Mononuclear cell (primary cell): ENCODE data around the gene AAK1. TPM values are rescaled to one million over a fixed set of nuclear protein-coding genes. Genes with fewer than 3 reads are reported as not detected.
"Not testable (repeated sequence)": the region's sequence is repeated elsewhere in the genome, so short reads cannot be mapped to it uniquely, and the experiment has no call there.

Experiments
- H3K27me3 ChIP-seq: 2 replicates; pipeline ENCODE4 v1.6.0; 2011; ENCODE audit warnings: low read length, control low read depth; ENCODE audit not compliant: insufficient read depth
- H3K4me1 ChIP-seq: 2 replicates; pipeline ENCODE4 v1.5.1; 2011; ENCODE audit warnings: mild to moderate bottlenecking, low read length, control low read depth; ENCODE audit not compliant: insufficient read depth
- H3K4me3 ChIP-seq: 2 replicates; pipeline ENCODE4 v1.5.1; 2011; ENCODE audit warnings: mild to moderate bottlenecking, low read length, moderate library complexity
- H3K9me3 ChIP-seq: 2 replicates; pipeline ENCODE4 v1.5.1; 2011; ENCODE audit warnings: low read depth, mild to moderate bottlenecking, control low read depth, low read length
- total RNA-seq: library from RNA; depleted of rRNA; stranded (reverse); fragments of >200 nt; gene quantifications from one replicate; pipeline ENCODE4 v1.2.3, GENCODE V29; 2012

Gene AAK1
- total RNA-seq, 1 donor, result 118 TPM

DNA sequence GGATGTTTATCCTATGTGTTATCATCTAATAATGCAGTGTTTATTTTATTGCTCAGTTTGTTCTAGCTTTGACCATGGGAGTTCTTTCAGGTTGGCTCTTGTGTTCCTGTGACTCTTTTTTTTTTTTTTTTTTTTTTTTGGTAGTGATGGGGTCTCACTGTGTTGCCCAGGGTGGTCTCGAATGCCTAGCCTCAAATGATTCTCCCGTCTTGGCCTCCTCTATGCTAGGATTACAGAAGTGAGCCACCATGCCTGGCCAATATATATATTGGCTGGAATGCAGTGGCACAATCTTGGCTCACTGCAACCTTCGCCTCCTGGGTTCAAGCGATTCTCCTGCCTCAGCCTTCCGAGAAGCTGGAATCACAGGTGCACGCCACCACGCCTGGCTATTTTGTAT, 187.4 kb downstream of the AAK1 start:
- Histone ChIP-seq H3K4me3 (no peak overlapping the region), H3K4me1 (peaks cover 10% of the 10 kb centered on the region), H3K27me3 (no peaks in the 10 kb centered on the region), H3K9me3 (no peaks in the 10 kb centered on the region)

DNA sequence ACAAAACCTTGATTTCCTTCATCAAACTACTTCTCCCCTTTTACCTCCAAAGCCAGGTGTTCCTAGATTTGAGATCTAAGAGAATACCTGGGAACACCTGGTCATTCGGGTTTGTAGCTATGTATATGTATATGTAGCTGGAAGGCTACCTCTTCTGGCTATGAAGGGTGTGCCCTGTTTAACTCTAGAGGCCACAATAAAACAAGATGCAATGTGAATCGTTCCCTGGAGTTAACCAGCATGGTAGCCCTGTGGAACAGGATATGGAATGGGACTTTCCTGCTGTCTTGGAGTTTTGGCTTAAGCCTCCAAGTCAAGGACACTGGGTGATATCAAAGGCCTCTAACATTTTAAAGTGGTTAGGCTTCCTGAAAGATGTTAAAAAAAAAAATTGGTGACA, 188.6 kb downstream of the AAK1 start:
- H3K27me3 ChIP-seq, result no peaks in the 10 kb centered on the region

DNA sequence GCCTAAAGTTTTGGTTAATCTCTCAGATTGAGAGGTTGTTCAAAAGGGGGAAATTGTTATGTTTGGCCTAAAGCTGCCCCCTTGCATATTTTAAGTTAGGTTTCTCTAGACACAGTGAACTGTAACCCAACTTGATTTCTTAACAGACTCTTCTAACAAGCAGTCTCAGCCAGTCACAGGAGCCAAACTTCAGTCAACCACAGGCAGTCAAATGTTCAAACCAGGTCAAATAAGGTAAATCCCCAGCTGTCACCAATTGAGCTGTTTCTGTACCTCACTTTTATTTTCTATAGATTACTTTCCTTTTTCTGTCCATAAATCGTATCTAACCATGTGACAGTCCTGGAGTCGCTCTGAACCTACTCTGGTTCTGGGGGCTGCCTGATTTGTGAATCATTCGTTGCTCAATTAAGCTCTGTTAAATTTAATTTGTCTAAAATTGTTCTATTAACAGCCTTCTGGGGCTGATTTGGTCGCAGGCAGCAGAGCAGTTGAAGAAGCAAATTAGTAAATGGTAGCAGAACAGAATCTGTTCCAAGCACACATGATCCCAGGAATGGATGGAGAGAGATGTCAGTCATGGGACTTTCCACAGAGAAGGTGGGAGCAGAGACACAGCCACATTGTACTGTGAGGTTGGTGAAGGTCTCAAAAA, 189.9 kb downstream of the AAK1 start:
- Histone ChIP-seq H3K9me3 (no peaks in the 10 kb centered on the region), H3K4me1 (peaks cover 10% of the 10 kb centered on the region), H3K27me3 (no peaks in the 10 kb centered on the region), H3K4me3 (no peak overlapping the region)

More for the DNA sequence above, 188.6 kb downstream of the AAK1 start:
- Histone ChIP-seq H3K4me1 (peaks cover 10% of the 10 kb centered on the region), H3K9me3 (no peaks in the 10 kb centered on the region), H3K4me3 (no peak overlapping the region)

DNA sequence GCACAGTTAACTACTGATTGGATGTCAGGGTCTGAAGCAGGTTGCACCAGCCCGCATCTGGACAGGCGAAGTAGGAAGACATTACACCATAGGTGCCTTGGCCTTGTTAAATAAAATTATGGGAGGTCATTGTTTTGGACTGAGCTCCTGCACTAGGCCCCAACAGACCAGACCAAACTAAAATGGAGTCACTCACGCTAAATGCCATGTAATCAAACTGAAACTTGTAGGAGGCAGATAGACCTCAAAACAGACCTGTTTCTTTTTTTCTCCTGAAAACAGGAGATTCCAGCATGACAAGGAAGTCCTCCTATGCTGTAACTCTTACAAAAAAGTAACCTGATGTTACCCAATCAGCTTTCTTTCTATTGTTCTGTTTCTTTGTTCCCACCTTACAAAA, 190.9 kb downstream of the AAK1 start:
- Histone ChIP-seq H3K9me3 (no peaks in the 10 kb centered on the region), H3K27me3 (no peaks in the 10 kb centered on the region), H3K4me3 (no peak overlapping the region), H3K4me1 (peaks cover 10% of the 10 kb centered on the region)

DNA sequence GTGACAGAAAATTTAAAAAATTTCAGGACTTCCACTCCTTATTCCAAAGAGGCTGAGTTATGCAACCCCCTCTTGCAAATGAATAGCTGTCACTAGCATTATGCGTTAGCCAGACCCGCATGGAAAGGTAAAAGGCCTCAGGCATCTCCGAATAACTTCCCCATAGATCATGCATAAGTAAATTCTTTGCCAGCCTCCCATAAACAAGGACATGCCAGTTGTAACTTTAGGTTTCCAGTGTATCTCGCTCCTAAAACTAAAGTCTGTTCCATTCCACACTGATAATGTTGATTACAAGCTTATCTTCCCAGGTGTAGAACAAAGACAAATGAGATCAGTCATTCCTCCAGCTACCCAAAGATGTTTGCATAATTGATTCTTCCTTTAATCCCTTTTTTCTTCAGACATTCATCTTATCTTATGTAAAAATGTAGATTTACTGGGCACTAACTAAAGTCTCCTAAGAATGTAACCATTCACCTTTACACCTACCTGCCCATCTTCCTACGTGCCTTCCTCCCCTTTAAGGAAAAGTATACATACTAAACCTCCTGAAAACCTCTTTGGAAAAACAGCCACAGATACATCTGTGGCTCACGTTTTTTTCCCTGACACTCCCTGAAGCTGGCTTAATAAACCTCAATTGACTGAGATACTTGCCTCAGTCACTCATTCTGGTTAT, 192.7 kb downstream of the AAK1 start:
- Histone ChIP-seq H3K4me1 (peaks cover 10% of the 10 kb centered on the region), H3K9me3 (no peaks in the 10 kb centered on the region), H3K4me3 (no peak overlapping the region), H3K27me3 (no peaks in the 10 kb centered on the region)

DNA sequence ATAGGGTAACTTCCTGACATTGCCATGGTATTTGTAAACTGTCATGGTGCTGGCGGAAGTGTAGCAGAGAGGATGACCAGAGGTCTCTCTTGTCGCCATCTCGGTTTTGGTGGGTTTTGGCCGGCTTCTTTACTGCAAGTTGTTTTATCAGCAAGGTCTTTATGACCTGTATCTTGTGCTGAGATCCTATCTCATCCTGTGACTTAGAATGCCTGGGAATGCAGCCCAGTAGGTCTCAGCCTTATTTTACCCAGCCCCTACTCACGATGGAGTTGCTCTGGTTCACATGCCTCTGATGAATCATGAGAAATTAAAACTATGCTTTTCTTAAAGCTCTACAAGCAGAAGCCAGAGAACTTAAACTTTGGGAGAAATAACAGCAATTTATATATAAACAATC, 193.6 kb downstream of the AAK1 start:
- Histone ChIP-seq H3K4me3 (no peak overlapping the region), H3K4me1 (peaks cover 10% of the 10 kb centered on the region), H3K9me3 (no peaks in the 10 kb centered on the region), H3K27me3 (no peaks in the 10 kb centered on the region)

DNA sequence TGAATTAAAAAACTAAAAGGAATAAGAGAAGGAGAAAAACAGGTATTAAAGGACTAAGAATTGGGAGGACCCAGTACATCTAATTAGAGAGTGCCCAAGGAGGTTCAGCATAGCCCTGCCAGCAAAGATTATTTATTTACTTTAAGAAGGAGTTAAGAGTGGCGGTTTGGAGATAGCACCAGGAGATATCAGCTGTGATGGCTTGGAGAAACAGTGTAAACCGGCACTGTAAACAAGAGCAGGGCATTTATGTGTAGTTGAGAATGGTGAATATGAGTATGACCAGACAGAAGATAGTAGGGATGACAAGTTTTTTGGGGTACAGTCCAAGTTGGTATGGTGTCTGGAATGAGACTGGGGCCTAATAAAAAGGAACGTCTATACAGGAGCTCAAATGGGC, 199.9 kb downstream of the AAK1 start:
- H3K4me1 ChIP-seq, H3K4me3 ChIP-seq, H3K9me3 ChIP-seq, H3K27me3 ChIP-seq: not testable (repeated sequence)

DNA sequence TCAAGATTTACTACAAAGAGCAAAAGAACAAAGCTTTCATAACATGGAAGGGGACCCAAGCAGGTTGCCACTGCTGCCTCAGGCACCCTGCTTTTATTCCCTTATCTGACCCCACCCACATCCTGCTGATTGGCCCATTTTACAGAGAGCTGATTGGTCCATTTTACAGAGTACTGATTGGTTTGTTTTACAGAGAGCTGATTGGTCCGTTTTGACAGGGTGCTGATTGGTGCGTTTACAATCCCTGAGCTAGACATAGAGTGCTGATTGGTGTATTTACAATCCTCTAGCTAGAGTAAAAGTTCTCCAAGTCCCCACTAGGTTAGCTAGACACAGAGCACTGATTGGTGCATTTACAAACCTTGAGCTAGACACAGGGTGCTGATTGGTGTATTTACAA, 204.0 kb downstream of the AAK1 start:
- H3K9me3 ChIP-seq, H3K4me3 ChIP-seq, H3K27me3 ChIP-seq: not testable (repeated sequence)
- H3K4me1 ChIP-seq, result peaks cover 27% of the 10 kb centered on the region

DNA sequence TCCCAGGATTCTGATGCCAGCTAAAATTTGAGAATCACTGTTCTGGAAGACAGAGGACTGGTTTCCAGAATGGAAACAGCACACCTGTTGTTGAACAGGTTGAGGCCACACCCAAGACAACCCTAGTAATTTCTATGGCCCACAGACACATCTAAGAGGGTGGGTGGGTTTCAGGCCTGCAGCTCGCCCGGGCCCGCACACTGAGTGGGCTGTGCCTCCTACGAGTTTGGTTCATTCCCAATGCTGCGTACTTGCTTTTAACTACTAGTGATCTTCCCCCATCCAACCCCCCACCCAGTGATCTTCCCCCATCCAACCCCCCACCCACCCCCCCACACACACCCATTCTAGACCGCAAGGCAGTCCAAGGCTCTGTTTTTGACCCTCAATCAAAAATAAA, 205.0 kb downstream of the AAK1 start:
- H3K4me3 ChIP-seq, result no peak overlapping the region
- H3K27me3 ChIP-seq, result no peaks in the 10 kb centered on the region
- H3K4me1 ChIP-seq, result peaks cover 27% of the 10 kb centered on the region
- H3K9me3 ChIP-seq, result no peaks in the 10 kb centered on the region

DNA sequence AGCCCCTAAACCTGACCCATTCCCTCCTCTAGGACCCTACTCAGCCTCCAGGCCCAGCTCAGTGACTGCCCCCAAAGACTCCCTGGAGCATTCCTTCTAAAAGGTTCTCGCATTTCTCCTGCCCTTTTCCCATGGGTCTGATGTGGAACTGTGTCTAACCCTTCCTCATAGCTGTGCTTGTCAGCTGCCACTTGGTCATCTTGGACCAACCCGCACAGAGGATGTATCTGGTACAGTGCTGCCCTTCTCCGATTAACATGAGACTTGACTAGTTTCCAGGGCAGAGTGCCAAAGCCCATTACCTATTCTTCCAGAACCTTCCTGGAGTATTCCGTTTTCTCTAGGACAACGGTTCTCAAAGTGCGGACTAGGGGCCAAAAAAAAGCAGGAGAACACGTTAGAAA, 205.8 kb downstream of the AAK1 start:
- H3K27me3 ChIP-seq, result no peaks in the 10 kb centered on the region
- peaks cover 28% of the 10 kb centered on the region for H3K4me1 ChIP-seq
- no peaks in the 10 kb centered on the region for H3K9me3 ChIP-seq
- peak overlapping the region; percentile 88 for H3K4me3 ChIP-seq

DNA sequence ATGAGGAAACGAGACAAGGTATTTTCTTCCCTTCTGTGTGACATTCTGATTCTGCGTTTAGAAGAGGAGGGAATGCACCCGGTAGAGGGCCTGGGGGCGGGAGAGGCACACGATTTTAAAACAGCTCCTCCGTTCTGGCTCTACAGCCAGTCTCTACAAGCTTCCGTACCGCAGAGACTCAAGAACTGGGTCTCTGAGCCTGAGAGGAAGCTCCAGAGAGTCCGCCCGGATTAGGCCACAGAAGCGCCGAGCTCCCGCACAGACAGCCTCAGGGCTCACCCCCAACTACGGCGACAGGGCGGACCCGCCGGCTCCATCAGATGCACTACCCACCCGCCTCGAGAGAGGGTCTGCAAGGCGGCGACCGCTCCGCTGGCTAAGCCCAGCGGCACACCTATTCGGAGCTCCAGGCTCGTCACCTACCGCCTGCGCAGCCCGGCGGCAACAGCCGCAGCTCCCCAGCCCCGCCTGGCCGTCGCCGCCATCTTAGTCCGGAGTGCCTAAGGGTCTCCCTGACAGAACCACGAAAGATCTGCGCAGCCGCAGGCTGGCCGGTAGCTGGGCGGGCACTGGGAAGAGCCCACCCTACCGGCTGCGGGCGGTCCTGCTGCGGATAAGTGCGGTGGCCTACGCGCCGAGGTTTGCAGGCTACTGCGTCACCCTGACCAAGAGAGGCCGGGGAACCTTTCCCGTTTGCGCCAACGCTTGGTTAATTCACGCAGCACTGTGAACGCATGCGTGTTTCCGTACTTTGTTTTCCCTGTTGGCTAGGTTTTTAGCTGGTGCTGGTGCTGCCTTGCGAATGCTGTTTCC, 206.4 kb downstream of the AAK1 start, which contains the start of gene NFU1:
TSS of gene NFU1 (minus strand) at position 498 of the 813 bp plus-strand sequence. CDS start at position 485, 13 bp downstream.
- no peaks in the 10 kb centered on the region for H3K9me3 ChIP-seq
- peaks cover 34% of the 10 kb centered on the region for H3K4me1 ChIP-seq
- H3K4me3 ChIP-seq, result peak within 1 kb of the TSS; percentile 88
- H3K27me3 ChIP-seq, result no peaks in the 10 kb centered on the region

DNA sequence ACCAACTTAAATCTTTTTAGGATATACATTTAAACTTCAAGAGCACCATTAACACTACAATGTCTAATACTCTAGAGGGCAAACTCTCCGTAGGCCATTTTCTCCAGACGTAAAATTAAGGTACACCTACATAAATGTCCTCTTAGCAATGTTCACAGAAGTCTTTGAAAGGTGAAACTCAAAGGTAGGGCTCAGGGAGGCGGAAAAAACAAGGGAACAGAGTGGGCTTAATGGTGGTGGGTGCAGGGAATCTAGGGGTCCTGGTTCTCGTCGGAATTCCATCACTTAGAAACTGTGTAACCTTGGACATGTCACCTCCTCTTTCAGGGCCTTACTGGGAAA, 207.0 kb downstream of the AAK1 start:
- Histone ChIP-seq H3K9me3 (no peaks in the 10 kb centered on the region), H3K4me3 (peak overlapping the region; percentile 88), H3K27me3 (no peaks in the 10 kb centered on the region), H3K4me1 (peaks cover 35% of the 10 kb centered on the region)

DNA sequence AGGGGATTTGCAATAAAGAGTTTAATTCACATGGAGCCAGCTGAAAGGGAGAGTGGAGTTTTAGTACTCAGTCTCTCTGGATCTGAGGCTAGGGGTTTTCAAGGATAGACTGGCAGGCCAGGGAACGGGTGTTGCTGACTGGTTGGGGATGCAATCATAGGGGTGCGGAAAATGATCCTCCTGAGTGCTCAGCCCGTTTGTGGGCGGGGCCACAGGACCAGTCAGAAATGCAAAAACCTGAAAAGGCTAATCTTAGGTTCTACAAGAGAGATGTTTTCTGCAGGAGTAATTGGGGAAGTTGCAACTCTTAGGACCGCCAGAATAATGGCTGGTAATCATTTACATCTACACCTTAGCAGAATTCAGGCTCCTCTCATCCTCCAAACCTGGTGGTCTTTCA, 208.8 kb downstream of the AAK1 start:
- Histone ChIP-seq H3K4me1 (peaks cover 35% of the 10 kb centered on the region), H3K4me3 (no peak overlapping the region), H3K27me3 (no peaks in the 10 kb centered on the region), H3K9me3 (no peaks in the 10 kb centered on the region)

DNA sequence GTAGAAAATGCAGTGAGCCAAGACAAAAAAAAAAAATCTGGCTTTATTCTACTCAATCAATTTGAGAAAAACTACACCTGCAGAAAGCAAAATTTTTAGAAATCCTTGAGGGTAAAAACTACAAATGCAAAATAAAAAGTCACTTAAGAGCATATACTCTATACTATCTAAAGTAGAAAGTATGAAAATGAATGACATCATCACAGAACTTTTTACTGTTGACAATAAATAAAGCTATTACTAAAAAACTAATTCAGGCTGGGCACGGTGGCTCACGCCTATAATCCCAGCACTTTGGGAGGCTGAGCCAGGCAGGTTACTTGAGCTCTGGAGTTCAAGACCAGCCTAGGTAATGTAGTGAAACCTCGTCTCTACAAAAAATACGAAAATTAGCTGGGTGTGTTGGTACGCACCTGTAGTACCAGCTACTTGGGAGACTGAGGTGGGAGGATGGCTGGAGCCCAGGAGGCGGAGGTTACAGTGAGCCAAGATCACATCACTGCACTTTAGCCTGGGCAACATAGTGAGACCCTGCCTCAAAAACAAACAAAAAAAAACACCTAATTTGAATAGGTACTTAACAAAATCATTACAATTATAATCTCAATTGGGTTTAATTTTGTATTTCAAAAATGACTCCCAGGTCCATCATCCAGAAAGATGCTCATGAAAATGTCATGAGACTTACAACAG, 213.9 kb downstream of the AAK1 start:
- Histone ChIP-seq H3K9me3 (no peaks in the 10 kb centered on the region), H3K27me3 (no peaks in the 10 kb centered on the region), H3K4me1 (peaks cover 9% of the 10 kb centered on the region), H3K4me3 (no peak overlapping the region)

DNA sequence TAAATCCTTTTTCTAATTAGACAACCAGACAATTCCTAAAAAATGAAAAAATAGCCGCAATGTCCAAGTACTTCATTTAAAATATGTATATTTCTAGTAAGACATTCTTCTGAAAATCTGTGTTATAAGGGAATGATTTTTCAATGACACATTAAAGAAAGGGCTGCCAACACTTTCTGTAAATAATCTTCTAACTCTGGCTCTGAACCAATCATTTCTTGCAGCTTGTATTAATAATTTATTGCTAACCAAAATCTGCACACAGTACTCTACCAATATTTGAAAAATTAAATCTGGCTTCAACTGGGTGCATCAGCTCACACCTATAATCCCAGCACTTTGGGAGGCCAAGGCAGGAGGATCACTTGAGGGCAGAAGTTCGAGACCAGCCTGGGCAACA, 214.6 kb downstream of the AAK1 start:
- Histone ChIP-seq H3K9me3 (no peaks in the 10 kb centered on the region), H3K27me3 (no peaks in the 10 kb centered on the region), H3K4me3 (no peak overlapping the region), H3K4me1 (peaks cover 8% of the 10 kb centered on the region)
